AG09309 (cell line): ENCODE data around the gene FMN2.

Experiments
- DNase-seq: peaks from one replicate; pipeline ENCODE4 v3.0.0-alpha.2; 2010; ENCODE audit warnings: low read depth
- H3K4me3 ChIP-seq: 2 replicates; pipeline ENCODE4 v1.5.1; 2011; ENCODE audit warnings: mild to moderate bottlenecking, low read depth, low read length, moderate library complexity; ENCODE audit not compliant: control insufficient read depth
- TF ChIP-seq, protein P1 (sequence below): IDR thresholded peaks from 2 replicates; pipeline ENCODE4 v1.5.1; 2011; ENCODE audit warnings: mild to moderate bottlenecking, low read depth, low read length, inconsistent platforms; ENCODE audit not compliant: insufficient read depth, control insufficient read depth; ENCODE audit errors: missing control alignments

Gene FMN2

DNA sequence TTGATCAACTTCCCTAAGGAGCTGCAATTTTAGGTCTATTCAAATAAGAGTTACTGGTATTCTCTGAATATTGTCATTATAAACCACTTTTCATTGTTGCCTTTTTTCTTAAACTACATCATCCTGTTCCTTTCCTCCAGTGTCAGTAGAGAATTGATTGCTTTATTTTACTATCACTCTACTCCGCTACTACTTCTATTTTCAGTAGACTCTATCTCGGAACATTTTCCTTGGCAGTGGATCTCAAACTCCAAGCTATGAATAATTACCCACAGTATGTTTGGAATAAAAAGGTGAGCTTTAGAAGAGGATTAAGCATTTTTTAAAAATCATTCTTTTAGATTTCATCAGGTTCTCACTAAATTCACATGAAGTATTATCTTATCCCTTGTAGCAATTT is 295.4 kb downstream of the FMN2 start:
- DNase-seq, result no peak
- no peak overlapping the region for H3K4me3 ChIP-seq
- TF ChIP-seq, protein P1, sequence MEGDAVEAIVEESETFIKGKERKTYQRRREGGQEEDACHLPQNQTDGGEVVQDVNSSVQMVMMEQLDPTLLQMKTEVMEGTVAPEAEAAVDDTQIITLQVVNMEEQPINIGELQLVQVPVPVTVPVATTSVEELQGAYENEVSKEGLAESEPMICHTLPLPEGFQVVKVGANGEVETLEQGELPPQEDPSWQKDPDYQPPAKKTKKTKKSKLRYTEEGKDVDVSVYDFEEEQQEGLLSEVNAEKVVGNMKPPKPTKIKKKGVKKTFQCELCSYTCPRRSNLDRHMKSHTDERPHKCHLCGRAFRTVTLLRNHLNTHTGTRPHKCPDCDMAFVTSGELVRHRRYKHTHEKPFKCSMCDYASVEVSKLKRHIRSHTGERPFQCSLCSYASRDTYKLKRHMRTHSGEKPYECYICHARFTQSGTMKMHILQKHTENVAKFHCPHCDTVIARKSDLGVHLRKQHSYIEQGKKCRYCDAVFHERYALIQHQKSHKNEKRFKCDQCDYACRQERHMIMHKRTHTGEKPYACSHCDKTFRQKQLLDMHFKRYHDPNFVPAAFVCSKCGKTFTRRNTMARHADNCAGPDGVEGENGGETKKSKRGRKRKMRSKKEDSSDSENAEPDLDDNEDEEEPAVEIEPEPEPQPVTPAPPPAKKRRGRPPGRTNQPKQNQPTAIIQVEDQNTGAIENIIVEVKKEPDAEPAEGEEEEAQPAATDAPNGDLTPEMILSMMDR, result no peak

DNA sequence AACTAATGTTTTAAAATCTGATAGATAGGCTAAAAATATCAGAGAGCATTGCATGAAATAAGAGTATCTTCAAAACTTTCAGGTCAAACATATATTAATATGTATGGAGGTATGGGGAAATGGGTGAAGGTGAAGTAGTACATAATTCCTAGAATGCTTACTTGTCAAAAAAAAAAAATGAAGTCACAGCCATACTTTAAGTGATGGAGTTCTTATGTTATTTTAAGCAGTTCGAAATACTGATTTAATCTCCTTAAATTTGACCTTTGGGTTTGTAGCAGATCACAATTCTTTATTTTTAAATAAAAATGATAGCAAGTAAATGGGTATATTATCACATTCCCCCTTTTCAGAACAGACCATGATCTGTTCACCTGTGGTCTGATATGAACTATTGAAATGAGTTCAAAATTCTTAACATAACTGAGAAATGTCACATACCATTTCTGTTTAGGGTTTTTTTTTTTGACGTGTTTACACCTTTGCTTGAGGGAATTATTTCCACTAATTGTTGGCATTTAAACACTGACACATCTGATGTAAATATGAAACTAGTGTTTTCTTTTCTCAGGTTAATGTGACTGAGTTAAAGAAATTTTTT is 300.1 kb downstream of the FMN2 start:
- TF ChIP-seq, protein P1, result no peak
- no peak overlapping the region for H3K4me3 ChIP-seq
- DNase-seq, result no peak

DNA sequence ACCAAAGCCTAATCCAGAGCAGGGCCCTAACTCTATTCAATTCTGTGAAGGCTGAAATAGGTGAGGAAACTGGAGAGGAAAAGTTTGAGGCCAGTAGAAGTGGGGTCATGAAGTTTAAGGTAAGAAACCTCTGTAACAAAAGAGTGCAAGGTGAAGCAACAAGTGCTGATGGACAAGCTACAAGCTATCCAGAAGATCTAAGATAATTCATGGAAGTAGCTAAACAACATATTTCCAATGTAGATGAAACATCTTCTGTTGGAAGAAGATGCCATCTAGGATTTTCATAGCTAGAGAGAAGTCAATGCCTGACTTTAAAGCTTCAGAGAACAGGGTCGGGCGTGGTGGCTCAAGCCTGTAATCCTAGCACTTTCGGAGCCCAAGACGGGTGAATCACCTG is 302.7 kb downstream of the FMN2 start:
- TF ChIP-seq, protein P1, result no peak
- no peak overlapping the region for H3K4me3 ChIP-seq
- no peak for DNase-seq

DNA sequence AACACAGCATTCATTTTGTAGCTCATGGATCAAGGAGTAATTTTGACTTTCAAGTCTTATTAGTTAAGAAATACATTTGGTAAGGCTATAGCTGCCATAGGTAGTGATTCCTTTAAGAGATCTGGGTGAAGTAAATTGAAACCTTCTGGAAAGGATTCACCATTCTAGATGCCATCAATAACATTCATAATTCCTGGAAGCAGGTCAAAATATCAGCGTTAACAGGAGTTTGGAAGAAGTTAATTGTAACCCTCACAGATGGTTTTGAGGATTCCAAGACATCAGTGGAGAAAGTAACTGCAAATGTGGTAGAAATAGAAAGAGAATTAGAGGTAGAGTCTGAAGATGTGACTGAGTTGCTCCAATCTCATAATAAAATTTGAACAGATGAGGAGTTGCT is 303.7 kb downstream of the FMN2 start:
- no peak overlapping the region for H3K4me3 ChIP-seq
- DNase-seq, result no peak
- TF ChIP-seq, protein P1, result no peak

DNA sequence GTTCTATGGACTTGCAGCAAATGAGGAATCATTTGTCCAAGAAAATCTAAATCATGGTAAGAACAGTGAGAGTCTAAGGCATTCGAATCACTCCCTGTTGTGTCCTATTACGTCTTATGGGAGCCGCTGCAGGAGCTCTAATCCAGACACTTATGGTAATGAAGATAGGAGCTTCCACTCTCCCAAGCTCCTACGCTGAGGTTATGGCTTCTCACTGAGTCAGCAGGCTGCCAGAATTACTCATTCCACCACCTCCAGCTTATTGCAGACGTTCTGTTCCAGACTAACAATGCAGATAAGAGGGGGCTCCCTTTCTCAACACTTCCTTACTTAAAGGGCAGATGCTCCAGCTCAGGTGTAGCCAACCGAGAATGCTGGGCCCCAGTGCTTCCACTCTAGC is 307.7 kb downstream of the FMN2 start:
- H3K4me3 ChIP-seq, result no peak overlapping the region
- peak; percentile 87 for DNase-seq
- TF ChIP-seq, protein P1, result no peak

DNA sequence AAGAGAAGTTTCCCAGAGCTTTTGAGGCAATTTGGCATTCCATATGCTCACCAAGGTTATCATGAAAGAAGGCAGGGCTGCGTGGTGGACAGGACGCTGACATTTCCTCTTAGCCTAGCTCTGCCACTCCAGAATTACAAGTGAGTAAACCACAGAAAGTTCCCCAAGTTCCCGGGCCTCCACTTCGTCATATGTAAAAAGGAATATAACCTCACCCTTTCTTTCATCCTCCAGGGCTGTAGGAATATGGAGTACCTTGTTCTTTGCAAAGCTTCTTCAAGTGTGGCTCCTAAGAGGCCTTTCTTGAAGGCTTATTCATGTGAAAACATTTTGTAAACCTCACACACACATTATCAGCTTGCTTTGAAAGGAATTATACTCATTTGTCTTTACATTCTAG is 310.0 kb downstream of the FMN2 start:
- no peak overlapping the region for H3K4me3 ChIP-seq
- DNase-seq, result no peak
- TF ChIP-seq, protein P1, result no peak

DNA sequence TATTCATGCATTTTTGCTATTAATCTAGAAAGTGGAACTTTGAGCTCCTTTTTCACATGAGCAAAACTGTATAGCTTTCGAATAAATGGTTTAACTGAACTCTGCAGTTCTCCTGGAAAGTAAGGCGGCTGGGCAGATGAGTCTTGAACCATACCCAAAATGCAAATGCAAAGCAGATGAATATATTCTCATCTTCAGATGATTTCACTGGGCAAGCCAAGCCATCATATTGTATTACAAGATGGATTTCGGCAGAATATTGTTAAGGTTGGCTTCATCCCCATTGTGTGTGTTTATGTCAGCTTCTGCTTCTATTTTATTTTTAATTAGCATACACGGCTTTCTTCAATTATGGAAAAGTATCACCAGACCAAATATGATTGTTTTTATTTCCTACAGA is 310.6 kb downstream of the FMN2 start:
- TF ChIP-seq, protein P1, result no peak
- H3K4me3 ChIP-seq, result no peak overlapping the region
- no peak for DNase-seq
